Femur (tissue), 1 donor: Measurements from ENCODE around the gene SAP30BP.

Experiments used
- DNase-seq: peaks from one replicate; pipeline ENCODE4 v3.0.0-alpha.2; 2017

The SAP30BP gene

GRCh38 chr17:75722542-75723095 is 55.5 kb downstream of the SAP30BP start:
- no peak for DNase-seq

GRCh38 chr17:75723171-75723930 is 56.2 kb downstream of the SAP30BP start:
- DNase-seq: no peak

GRCh38 chr17:75724016-75725003 is 57.2 kb downstream of the SAP30BP start:
- no peak for DNase-seq

- no peak for DNase-seq
Measured at GRCh38 chr17:75725504-75725903, 58.4 kb downstream of the SAP30BP start.

- DNase-seq: no peak
Measured at GRCh38 chr17:75727391-75727790, 60.3 kb downstream of the SAP30BP start.

GRCh38 chr17:75729351-75729750 is 62.2 kb downstream of the SAP30BP start:
- DNase-seq: no peak

GRCh38 chr17:75730065-75730464 is 62.9 kb downstream of the SAP30BP start:
- DNase-seq: no peak

- no peak for DNase-seq
Measured at GRCh38 chr17:75731086-75731715, 64.1 kb downstream of the SAP30BP start.

- DNase-seq: no peak
Measured at GRCh38 chr17:75731716-75732498, 64.8 kb downstream of the SAP30BP start.

- no peak for DNase-seq
Measured at GRCh38 chr17:75733471-75733870, 66.3 kb downstream of the SAP30BP start.

GRCh38 chr17:75734674-75735294 is 67.6 kb downstream of the SAP30BP start:
- DNase-seq: no peak

GRCh38 chr17:75736173-75736835 is 69.2 kb downstream of the SAP30BP start:
- no peak for DNase-seq

- DNase-seq: no peak
Measured at GRCh38 chr17:75737133-75737962, 70.2 kb downstream of the SAP30BP start.

GRCh38 chr17:75738218-75738802 is 71.2 kb downstream of the SAP30BP start:
- peak; percentile 44 for DNase-seq

- DNase-seq: no peak
Measured at GRCh38 chr17:75739174-75739573, 72.0 kb downstream of the SAP30BP start.

GRCh38 chr17:75739801-75740200 is 72.7 kb downstream of the SAP30BP start:
- DNase-seq: no peak

- no peak for DNase-seq
Measured at GRCh38 chr17:75740215-75740614, 73.1 kb downstream of the SAP30BP start.

- no peak for DNase-seq
Measured at GRCh38 chr17:75740631-75741077, 73.5 kb downstream of the SAP30BP start.

- DNase-seq: no peak
Measured at GRCh38 chr17:75742337-75742736, 75.2 kb downstream of the SAP30BP start.
